PC-9 (cell line): ENCODE results near the gene OLIG2. TPM values are rescaled to one million over a fixed set of nuclear protein-coding genes. Genes with fewer than 3 reads are reported as not detected.

Experiments
- BruUV-seq: library from RNA; stranded (reverse); fragments of 400-500 nt; replicated peaks from 2 replicates; lab custom pipeline; 2021; lab: Mats Ljungman, UMichigan
- CTCF ChIA-PET: fragments of 300-600 bp; sonication (Branson Sonifier 250); formaldehyde crosslinking; loops from one replicate; lab custom pipeline; 2022; ENCODE audit warnings: antibody characterized with exemption; lab: Charles Lee
- POLR2A ChIA-PET: fragments of 300-600 bp; sonication (Branson Sonifier 250); formaldehyde crosslinking; loops from one replicate; lab custom pipeline; 2022; ENCODE audit warnings: antibody characterized with exemption; ENCODE audit not compliant: unreplicated experiment; lab: Charles Lee
- DNase-seq, 2 experiments: peaks; one replicate each; pipeline versions ENCODE4 v3.0.0 to v3.0.0-alpha.2; 2015 to 2022; ENCODE audit warnings: mixed read lengths in 1 of 2
- H2AFZ ChIP-seq: fragments of 200-600 bp; sonication (generic); 2 replicates; pipeline ENCODE4 v1.8.1; 2017; ENCODE audit warnings: antibody characterized with exemption
- H3F3A ChIP-seq: fragments of 200-600 bp; sonication (generic); 2 replicates; pipeline ENCODE4 v1.8.1; 2017; ENCODE audit warnings: antibody characterized with exemption, mild to moderate bottlenecking, low read depth; ENCODE audit not compliant: insufficient read depth
- H3K27ac ChIP-seq: fragments of 200-600 bp; sonication (generic); 2 replicates; pipeline ENCODE4 v1.6.1; 2016; ENCODE audit warnings: mixed run types
- H3K27me3 ChIP-seq: fragments of 200-600 bp; sonication (generic); 2 replicates; pipeline ENCODE4 v1.6.1; 2016; ENCODE audit warnings: low read depth, mixed run types; ENCODE audit not compliant: insufficient read depth
- H3K36me3 ChIP-seq: fragments of 200-600 bp; sonication (generic); 2 replicates; pipeline ENCODE4 v1.6.1; 2016; ENCODE audit warnings: low read depth, mixed run types
- H3K4me1 ChIP-seq: fragments of 200-600 bp; sonication (generic); replicated peaks from 2 replicates; pipeline ENCODE4 v1.6.1; 2016; ENCODE audit warnings: mixed run types; ENCODE audit not compliant: insufficient read depth
- H3K4me2 ChIP-seq: fragments of 200-600 bp; sonication (generic); 2 replicates; pipeline ENCODE4 v1.6.1; 2017; ENCODE audit warnings: mixed run types
- H3K4me3 ChIP-seq: fragments of 200-600 bp; sonication (generic); 2 replicates; pipeline ENCODE4 v1.6.1; 2016; ENCODE audit warnings: mixed run types
- H3K79me2 ChIP-seq: fragments of 200-600 bp; sonication (generic); 2 replicates; pipeline ENCODE4 v1.6.1; 2017; ENCODE audit warnings: low read depth, mixed run types
- H3K9me2 ChIP-seq: fragments of 200-600 bp; sonication (generic); 2 replicates; pipeline ENCODE4 v1.8.1; 2017; ENCODE audit warnings: mild to moderate bottlenecking; ENCODE audit not compliant: insufficient read depth
- H3K9me3 ChIP-seq: fragments of 200-600 bp; sonication (generic); 2 replicates; pipeline ENCODE4 v1.8.1; 2016; ENCODE audit warnings: low read depth; ENCODE audit not compliant: insufficient read depth
- H4K20me1 ChIP-seq: fragments of 200-600 bp; sonication (generic); 2 replicates; pipeline ENCODE4 v1.8.1; 2017; ENCODE audit not compliant: insufficient read depth
- EZH2 ChIP-seq: fragments of 200-600 bp; sonication (generic); IDR thresholded peaks from 2 replicates; pipeline ENCODE4 v1.8.0; 2017; ENCODE audit warnings: antibody characterized with exemption, low read depth
- intact Hi-C: fragments of 100-400 bp; cut with micrococcal nuclease; formaldehyde crosslinking; loops from one replicate; pipeline ENCODE4 v1.10.0; 2022; ENCODE audit not compliant: unreplicated experiment
- total RNA-seq: library from RNA; stranded (reverse); gene quantifications from 2 replicates; pipeline ENCODE4 v1.2.3, GENCODE V29; 2021
- TF ChIP-seq, protein P1 (sequence below): fragments of 200-600 bp; sonication (generic); conservative IDR thresholded peaks from 2 replicates; pipeline ENCODE4 v1.6.1; 2017; ENCODE audit warnings: mixed run types, antibody characterized with exemption, mild to moderate bottlenecking, moderate library complexity

The OLIG2 gene
- total RNA-seq, 1 experiment from 2014 or later = not detected

DNA sequence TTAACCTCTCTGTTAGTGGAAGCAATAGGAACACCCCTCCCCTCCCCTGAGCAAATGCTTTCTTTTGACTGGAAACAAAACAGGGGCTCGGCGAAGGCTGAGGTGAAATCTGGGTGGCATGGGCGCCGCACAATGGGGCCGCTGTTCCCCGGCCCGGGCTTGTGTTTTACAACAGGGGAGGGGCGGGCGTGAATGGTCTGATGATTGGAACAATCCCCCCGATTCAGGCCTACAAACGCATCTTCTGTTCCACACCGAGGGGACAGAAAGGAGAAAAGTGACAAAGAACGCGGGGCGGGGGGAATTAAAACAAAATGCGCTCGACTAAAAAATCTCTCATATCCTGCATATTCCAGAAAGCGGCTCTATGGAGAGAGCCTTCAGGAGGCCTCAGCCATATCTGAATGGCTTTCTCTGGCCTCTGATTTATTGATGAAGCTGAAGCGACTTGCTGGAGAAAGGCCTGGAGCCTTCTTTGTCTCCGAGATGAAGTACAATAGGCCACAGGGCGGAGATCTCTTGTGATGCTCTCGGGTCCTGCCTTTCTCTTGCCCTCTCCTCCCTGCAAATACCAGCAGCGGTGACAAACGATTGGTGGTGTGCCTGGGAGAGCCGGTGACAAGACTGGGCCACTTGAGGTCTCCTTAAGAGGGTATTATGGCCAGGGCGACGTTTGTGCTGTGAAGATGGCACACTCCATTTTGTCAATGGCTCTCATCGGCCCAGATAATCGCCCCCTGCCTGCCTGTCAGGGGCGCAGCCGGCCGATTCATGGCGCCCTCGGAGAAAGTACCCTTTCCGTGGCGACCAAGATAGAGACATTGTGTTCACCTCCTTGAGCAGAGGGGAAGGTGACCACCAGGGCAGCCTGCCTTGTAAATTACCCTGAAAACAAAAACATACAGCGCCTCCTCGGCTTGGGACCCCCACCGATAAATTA, 47.1 kb upstream of the OLIG2 start:
- Histone ChIP-seq H4K20me1 (no peaks in the 10 kb centered on the region), H3K4me3 (no peak overlapping the region), H3K4me2 (no peak overlapping the region), H3K27ac (no peak overlapping the region), H3F3A (no peaks in the 10 kb centered on the region), H2AFZ (no peak overlapping the region), H3K36me3 (no peaks in the 10 kb centered on the region), H3K27me3 (peaks cover 68% of the 10 kb centered on the region), H3K4me1 (no peaks in the 10 kb centered on the region), H3K9me2 (no peaks in the 10 kb centered on the region), H3K9me3 (no peaks in the 10 kb centered on the region), H3K79me2 (no peaks in the 10 kb centered on the region)
- intact Hi-C loops = no loop called here
- no peak for TF ChIP-seq EZH2
- TF ChIP-seq, protein P1, sequence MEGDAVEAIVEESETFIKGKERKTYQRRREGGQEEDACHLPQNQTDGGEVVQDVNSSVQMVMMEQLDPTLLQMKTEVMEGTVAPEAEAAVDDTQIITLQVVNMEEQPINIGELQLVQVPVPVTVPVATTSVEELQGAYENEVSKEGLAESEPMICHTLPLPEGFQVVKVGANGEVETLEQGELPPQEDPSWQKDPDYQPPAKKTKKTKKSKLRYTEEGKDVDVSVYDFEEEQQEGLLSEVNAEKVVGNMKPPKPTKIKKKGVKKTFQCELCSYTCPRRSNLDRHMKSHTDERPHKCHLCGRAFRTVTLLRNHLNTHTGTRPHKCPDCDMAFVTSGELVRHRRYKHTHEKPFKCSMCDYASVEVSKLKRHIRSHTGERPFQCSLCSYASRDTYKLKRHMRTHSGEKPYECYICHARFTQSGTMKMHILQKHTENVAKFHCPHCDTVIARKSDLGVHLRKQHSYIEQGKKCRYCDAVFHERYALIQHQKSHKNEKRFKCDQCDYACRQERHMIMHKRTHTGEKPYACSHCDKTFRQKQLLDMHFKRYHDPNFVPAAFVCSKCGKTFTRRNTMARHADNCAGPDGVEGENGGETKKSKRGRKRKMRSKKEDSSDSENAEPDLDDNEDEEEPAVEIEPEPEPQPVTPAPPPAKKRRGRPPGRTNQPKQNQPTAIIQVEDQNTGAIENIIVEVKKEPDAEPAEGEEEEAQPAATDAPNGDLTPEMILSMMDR = no peak
- CTCF ChIA-PET = no interaction called here
- no peak for DNase-seq
- POLR2A ChIA-PET = no interaction called here
- no TSS peak for BruUV-seq

DNA sequence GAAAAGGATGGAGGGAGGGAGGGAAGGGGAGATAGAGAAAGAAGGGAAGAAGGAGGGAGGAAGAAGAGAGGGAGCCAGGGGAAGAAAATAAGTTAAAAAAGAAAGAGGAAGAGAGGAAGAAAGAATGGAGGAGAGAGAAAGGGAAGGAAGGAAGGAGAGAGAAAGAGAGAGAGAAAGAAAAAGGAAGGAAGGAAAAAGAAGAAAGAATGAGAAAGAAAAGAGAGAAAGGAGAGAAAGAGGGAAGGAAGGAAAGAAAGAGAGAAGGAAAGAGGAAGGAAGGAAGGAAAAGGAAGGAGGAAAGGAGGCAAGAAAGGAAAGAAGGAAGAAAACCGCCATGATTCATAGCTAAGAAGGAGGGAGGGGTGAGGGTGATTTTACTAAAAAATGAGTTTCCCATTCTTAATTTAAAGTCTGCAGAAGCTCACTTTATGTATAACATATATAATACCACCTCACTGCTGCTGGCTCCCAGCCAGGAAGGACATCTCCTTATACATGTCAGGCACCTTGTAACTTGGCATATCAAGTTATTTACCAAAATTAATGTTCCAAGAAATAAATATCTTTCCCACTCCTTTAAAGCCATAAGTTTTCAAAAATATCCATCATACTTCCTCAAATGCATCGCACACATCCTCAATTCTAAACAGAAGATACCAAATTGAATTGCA, 46.0 kb upstream of the OLIG2 start:
- H3F3A ChIP-seq = no peaks in the 10 kb centered on the region
- no TSS peak for BruUV-seq
- H3K27ac ChIP-seq = no peak overlapping the region
- no peak for DNase-seq
- H3K9me2 ChIP-seq = no peaks in the 10 kb centered on the region
- H3K9me3 ChIP-seq = no peaks in the 10 kb centered on the region
- H3K4me2 ChIP-seq = no peak overlapping the region
- H3K4me3 ChIP-seq = no peak overlapping the region
- H3K27me3 ChIP-seq = peaks cover 58% of the 10 kb centered on the region
- H2AFZ ChIP-seq = no peak overlapping the region
- no peaks in the 10 kb centered on the region for H3K4me1 ChIP-seq
- H3K79me2 ChIP-seq = no peaks in the 10 kb centered on the region
- no peaks in the 10 kb centered on the region for H3K36me3 ChIP-seq
- intact Hi-C loops = no loop called here
- TF ChIP-seq, protein P1 = no peak
- TF ChIP-seq EZH2 = no peak
- H4K20me1 ChIP-seq = no peaks in the 10 kb centered on the region
- ChIA-PET CTCF (no interaction called here), POLR2A (no interaction called here)

DNA sequence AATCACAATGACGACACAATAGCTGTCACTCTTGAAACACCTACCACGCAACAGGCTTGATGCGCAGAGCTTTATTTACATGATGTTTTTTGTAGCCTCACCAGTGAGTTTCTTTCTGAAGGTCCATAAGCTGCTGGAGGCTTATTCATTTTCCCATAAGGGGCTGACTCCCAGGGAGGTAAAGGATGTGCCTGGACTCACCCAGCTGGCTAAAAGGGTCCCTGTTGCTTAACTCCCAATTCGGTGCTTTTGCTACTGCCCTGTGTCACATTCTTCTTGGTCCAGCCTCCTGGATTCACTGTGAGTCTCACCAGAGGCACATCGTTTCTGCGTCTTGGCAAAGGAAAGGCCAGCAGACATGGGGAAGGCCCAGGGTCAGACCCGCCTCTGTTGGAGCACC, 44.6 kb upstream of the OLIG2 start:
- ChIA-PET POLR2A (no interaction called here), CTCF (no interaction called here)
- BruUV-seq = no TSS peak
- Histone ChIP-seq H3K27me3 (peaks cover 47% of the 10 kb centered on the region), H3F3A (no peaks in the 10 kb centered on the region), H3K9me2 (no peaks in the 10 kb centered on the region), H2AFZ (no peak overlapping the region), H3K4me1 (no peaks in the 10 kb centered on the region), H3K79me2 (no peaks in the 10 kb centered on the region), H4K20me1 (no peaks in the 10 kb centered on the region), H3K4me3 (no peak overlapping the region), H3K27ac (no peak overlapping the region), H3K36me3 (no peaks in the 10 kb centered on the region), H3K9me3 (no peaks in the 10 kb centered on the region), H3K4me2 (no peak overlapping the region)
- TF ChIP-seq, protein P1 = no peak
- TF ChIP-seq EZH2 = no peak
- intact Hi-C loops = no loop called here
- no peak for DNase-seq
